ENCODE measurements around the gene PIRT. TPM values are rescaled to one million over a fixed set of nuclear protein-coding genes. Genes with fewer than 3 reads are reported as not detected.

PIRT gene
- total RNA-seq, 4 donors from 2014 or later = 0.97 TPM; not detected in 3

- Histone ChIP-seq H3K4me1 (no peaks in the 10 kb centered on the region), H3K36me3 (no peaks in the 10 kb centered on the region), H3K4me3 (no peak overlapping the region), H3K27me3 (no peaks in the 10 kb centered on the region), H3K27ac (no peak overlapping the region), H3K9me3 (no peaks in the 10 kb centered on the region)
- no peak for DNase-seq
- intact Hi-C loops (cut with DNase I; ENCODE audit: low total_unique reads) = no loop called here
- TF ChIP-seq CTCF (IDR thresholded peaks at IDR 0.05) (no peak), POLR2A (IDR thresholded peaks at IDR 0.05) (no peak)
Measured at GRCh38 chr17:10812674-10813073, 25.2 kb downstream of the PIRT start.

- Histone ChIP-seq H3K9me3 (no peaks in the 10 kb centered on the region), H3K27me3 (no peaks in the 10 kb centered on the region), H3K36me3 (no peaks in the 10 kb centered on the region), H3K4me3 (no peak overlapping the region), H3K27ac (no peak overlapping the region), H3K4me1 (no peaks in the 10 kb centered on the region)
- DNase-seq = no peak
- no peak for TF ChIP-seq CTCF (IDR thresholded peaks at IDR 0.05)
- no peak for TF ChIP-seq POLR2A (IDR thresholded peaks at IDR 0.05)
- intact Hi-C loops (cut with DNase I; ENCODE audit: low total_unique reads) = no loop called here
Measured at GRCh38 chr17:10809605-10810004, 28.3 kb downstream of the PIRT start.

- H3K27ac ChIP-seq = no peak overlapping the region
- intact Hi-C loops (cut with DNase I; ENCODE audit: low total_unique reads) = no loop called here
- TF ChIP-seq CTCF (IDR thresholded peaks at IDR 0.05) (no peak), POLR2A (IDR thresholded peaks at IDR 0.05) (no peak)
- H3K9me3 ChIP-seq = no peaks in the 10 kb centered on the region
- DNase-seq = no peak
- no peaks in the 10 kb centered on the region for H3K36me3 ChIP-seq
- H3K4me3 ChIP-seq = no peak overlapping the region
- no peaks in the 10 kb centered on the region for H3K27me3 ChIP-seq
- H3K4me1 ChIP-seq = no peaks in the 10 kb centered on the region
Measured at GRCh38 chr17:10807704-10808128, 30.2 kb downstream of the PIRT start.

- Histone ChIP-seq H3K27ac (no peak overlapping the region), H3K36me3 (no peaks in the 10 kb centered on the region), H3K4me1 (no peaks in the 10 kb centered on the region), H3K9me3 (no peaks in the 10 kb centered on the region), H3K27me3 (no peaks in the 10 kb centered on the region), H3K4me3 (no peak overlapping the region)
- TF ChIP-seq POLR2A (IDR thresholded peaks at IDR 0.05) = no peak
- TF ChIP-seq CTCF (IDR thresholded peaks at IDR 0.05) = no peak
- DNase-seq = no peak
- intact Hi-C loops (cut with DNase I; ENCODE audit: low total_unique reads) = no loop called here
Measured at GRCh38 chr17:10806545-10807262, 31.2 kb downstream of the PIRT start.

- H3K4me3 ChIP-seq = no peak overlapping the region
- H3K9me3 ChIP-seq = no peaks in the 10 kb centered on the region
- no peak for TF ChIP-seq CTCF (IDR thresholded peaks at IDR 0.05)
- no peak for TF ChIP-seq POLR2A (IDR thresholded peaks at IDR 0.05)
- no peak for DNase-seq
- no peak overlapping the region for H3K27ac ChIP-seq
- no peaks in the 10 kb centered on the region for H3K4me1 ChIP-seq
- H3K27me3 ChIP-seq = no peaks in the 10 kb centered on the region
- no peaks in the 10 kb centered on the region for H3K36me3 ChIP-seq
- intact Hi-C loops (cut with DNase I; ENCODE audit: low total_unique reads) = no loop called here
Measured at GRCh38 chr17:10805911-10806310, 32.0 kb downstream of the PIRT start.
